GM12891 (cell line): ENCODE data around the gene COL5A1.

ENCODE experiments used
- POLR2A ChIP-seq: IDR thresholded peaks from 2 replicates; pipeline ENCODE4 v1.6.1; 2011; ENCODE audit warnings: low read depth, low read length, control low read depth
- POLR2AphosphoS5 ChIP-seq: IDR thresholded peaks from 2 replicates; pipeline ENCODE4 v1.6.1; 2011; ENCODE audit warnings: low read depth, low read length, control low read depth
- SPI1 ChIP-seq: IDR thresholded peaks from 2 replicates; pipeline ENCODE4 v1.6.1; 2011; ENCODE audit warnings: low read depth, low read length, control low read depth

GRCh38 chr9:134742822-134743535 is 101.4 kb downstream of the COL5A1 start:
- TF ChIP-seq SPI1 (no peak), POLR2AphosphoS5 (no peak), POLR2A (no peak)
